NCI-H2227 treated with DMSO at 0.1 percent for 48 hours (cell line): ENCODE measurements around the gene TAF10.

Source experiments
- DNase-seq: peaks from one replicate; lab custom pipeline; 2025; lab: John Stamatoyannopoulos, UW

TAF10 gene

GRCh38 chr11:6640985-6641701, 29.1 kb upstream of the TAF10 start:
- no peak for DNase-seq

- no peak for DNase-seq
Measured at GRCh38 chr11:6640036-6640984, 28.3 kb upstream of the TAF10 start.

GRCh38 chr11:6638429-6638828, 26.4 kb upstream of the TAF10 start:
- no peak for DNase-seq

- no peak for DNase-seq
Measured at GRCh38 chr11:6637871-6638270, 25.9 kb upstream of the TAF10 start.

GRCh38 chr11:6636480-6636879, 24.5 kb upstream of the TAF10 start:
- no peak for DNase-seq

- no peak for DNase-seq
Measured at GRCh38 chr11:6635082-6635932, 23.3 kb upstream of the TAF10 start.

GRCh38 chr11:6634534-6634933, 22.5 kb upstream of the TAF10 start:
- DNase-seq, result no peak

GRCh38 chr11:6633422-6634408, 21.7 kb upstream of the TAF10 start:
- no peak for DNase-seq

GRCh38 chr11:6632116-6633073, 20.4 kb upstream of the TAF10 start:
- DNase-seq, result no peak

- no peak for DNase-seq
Measured at GRCh38 chr11:6631361-6631890, 19.4 kb upstream of the TAF10 start.

GRCh38 chr11:6630632-6631291, 18.7 kb upstream of the TAF10 start:
- no peak for DNase-seq

GRCh38 chr11:6629892-6630631, 18.0 kb upstream of the TAF10 start:
- DNase-seq, result no peak

GRCh38 chr11:6629573-6629891, 17.5 kb upstream of the TAF10 start:
- no peak for DNase-seq

GRCh38 chr11:6628526-6628925, 16.5 kb upstream of the TAF10 start:
- no peak for DNase-seq

GRCh38 chr11:6627762-6628241, 15.8 kb upstream of the TAF10 start:
- DNase-seq, result no peak

GRCh38 chr11:6626971-6627761, 15.2 kb upstream of the TAF10 start:
- DNase-seq, result no peak

- no peak for DNase-seq
Measured at GRCh38 chr11:6625832-6626420, 13.9 kb upstream of the TAF10 start.
